CD8-positive, alpha-beta memory T cell (primary cell): ENCODE results near the gene GP5. TPM values are rescaled to one million over a fixed set of nuclear protein-coding genes. Genes with fewer than 3 reads are reported as not detected.

ENCODE experiments used
- CTCF ChIA-PET: fragments of 350-600 bp; sonication (Branson Sonifier 250); formaldehyde crosslinking; loops from one replicate; lab custom pipeline; 2021; ENCODE audit warnings: antibody characterized with exemption; lab: Charles Lee
- POLR2A ChIA-PET: fragments of 350-600 bp; sonication (Branson Sonifier 250); formaldehyde crosslinking; loops from one replicate; lab custom pipeline; 2021; ENCODE audit warnings: antibody characterized with exemption; lab: Charles Lee
- DNase-seq, 5 donors: peaks; one replicate each; pipeline versions ENCODE4 v3.0.0 to v3.0.0-alpha.2; 2020 to 2022; ENCODE audit warnings: mixed read lengths in 1 of 5
- H3K27ac ChIP-seq: one replicate; pipeline ENCODE4 v1.7.0; 2013; ENCODE audit warnings: low read depth, mild to moderate bottlenecking, low read length, moderate library complexity
- H3K27me3 ChIP-seq: 2 replicates; pipeline ENCODE4 v1.7.0; 2013; ENCODE audit warnings: low read length, mild to moderate bottlenecking; ENCODE audit not compliant: insufficient read depth, poor library complexity, severe bottlenecking
- H3K36me3 ChIP-seq: 2 replicates; pipeline ENCODE4 v1.7.0; 2013; ENCODE audit warnings: mild to moderate bottlenecking, low read length, moderate library complexity; ENCODE audit not compliant: insufficient read depth
- H3K4me1 ChIP-seq: 2 replicates; pipeline ENCODE4 v1.7.0; 2013; ENCODE audit warnings: mild to moderate bottlenecking, low read length, moderate library complexity; ENCODE audit not compliant: insufficient read depth
- H3K4me3 ChIP-seq: 2 replicates; pipeline ENCODE4 v1.7.0; 2013; ENCODE audit warnings: mild to moderate bottlenecking, low read length
- H3K9me3 ChIP-seq: 2 replicates; pipeline ENCODE4 v1.7.0; 2013; ENCODE audit warnings: mild to moderate bottlenecking, low read length
- H3K27ac Mint-ChIP-seq, 8 donors: one replicate each; pipeline ENCODE4 v1.8.0; 2020 to 2021; ENCODE audit warnings: mixed read lengths in 8 of 8, mild to moderate bottlenecking in 6 of 8, inconsistent platforms in 3 of 8, moderate library complexity in 3 of 8
- H3K27me3 Mint-ChIP-seq, 2 donors: one replicate each; pipeline ENCODE4 v1.8.0; 2020 to 2021; ENCODE audit warnings: mixed read lengths in 2 of 2, mild to moderate bottlenecking in 1 of 2, moderate library complexity in 1 of 2
- H3K36me3 Mint-ChIP-seq, 3 donors: one replicate each; pipeline ENCODE4 v1.8.0; 2020 to 2021; ENCODE audit warnings: mixed read lengths in 3 of 3, inconsistent platforms in 1 of 3, mild to moderate bottlenecking in 1 of 3
- H3K4me1 Mint-ChIP-seq, 3 donors: one replicate each; pipeline ENCODE4 v1.8.0; 2020 to 2021; ENCODE audit warnings: mixed read lengths in 3 of 3, inconsistent platforms in 1 of 3, mild to moderate bottlenecking in 1 of 3
- H3K4me3 Mint-ChIP-seq, 7 donors: one replicate each; pipeline ENCODE4 v1.8.0; 2020 to 2021; ENCODE audit warnings: mixed read lengths in 7 of 7, mild to moderate bottlenecking in 6 of 7, moderate library complexity in 4 of 7, inconsistent platforms in 2 of 7
- H3K9me3 Mint-ChIP-seq, 5 donors: one replicate each; pipeline ENCODE4 v1.8.0; 2020 to 2022; ENCODE audit warnings: mixed read lengths in 5 of 5, mild to moderate bottlenecking in 3 of 5, moderate library complexity in 2 of 5, inconsistent platforms in 1 of 5
- polyA plus RNA-seq: library from polyadenylated mRNA; unstranded; fragments of 300-500 nt; fragmentation: Illumina TruSeq; gene quantifications from one replicate; pipeline ENCODE4 v1.2.3, GENCODE V29; 2021
- total RNA-seq, 2 experiments: library from RNA; stranded (reverse); gene quantifications; one replicate each; pipeline ENCODE4 v1.2.3, GENCODE V29; 2021

GP5 gene
- total and polyA plus RNA-seq, 3 experiments from 2014 or later: 0.31 to 1.3 (median 0.42) TPM

DNA sequence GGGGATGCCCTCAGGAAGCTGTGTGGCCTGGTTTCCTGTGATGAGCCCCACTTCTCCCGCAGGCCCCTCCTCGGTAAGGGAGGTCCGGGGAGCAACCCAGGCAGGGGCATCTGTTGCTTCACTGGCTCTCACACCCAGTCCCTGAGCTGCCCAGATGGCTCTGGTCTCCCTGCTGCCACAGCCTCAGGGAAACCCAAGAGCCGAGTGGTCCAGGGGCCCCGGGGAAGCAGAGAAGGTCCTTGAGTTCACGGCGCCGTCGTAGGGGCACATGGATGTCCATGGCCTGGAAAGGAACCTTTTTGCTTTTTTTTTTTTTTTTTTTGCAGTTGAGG, 16.2 kb downstream of the GP5 start:
- Mint-ChIP-seq H3K4me1 (no peaks in the 10 kb centered on the region), H3K27ac (no peak overlapping the region), H3K4me3 (no peak overlapping the region), H3K27me3 (peaks cover 19 to 33% of the 10 kb centered on the region in 2 donors), H3K9me3 (no peaks in the 10 kb centered on the region), H3K36me3 (no peaks in the 10 kb centered on the region)
- no peak overlapping the region for H3K27ac ChIP-seq
- POLR2A ChIA-PET: no interaction called here
- no peaks in the 10 kb centered on the region for H3K36me3 ChIP-seq
- H3K4me3 ChIP-seq: no peak overlapping the region
- CTCF ChIA-PET: no interaction called here
- DNase-seq: no peak
- no peaks in the 10 kb centered on the region for H3K4me1 ChIP-seq
- no peaks in the 10 kb centered on the region for H3K9me3 ChIP-seq
- no peaks in the 10 kb centered on the region for H3K27me3 ChIP-seq

DNA sequence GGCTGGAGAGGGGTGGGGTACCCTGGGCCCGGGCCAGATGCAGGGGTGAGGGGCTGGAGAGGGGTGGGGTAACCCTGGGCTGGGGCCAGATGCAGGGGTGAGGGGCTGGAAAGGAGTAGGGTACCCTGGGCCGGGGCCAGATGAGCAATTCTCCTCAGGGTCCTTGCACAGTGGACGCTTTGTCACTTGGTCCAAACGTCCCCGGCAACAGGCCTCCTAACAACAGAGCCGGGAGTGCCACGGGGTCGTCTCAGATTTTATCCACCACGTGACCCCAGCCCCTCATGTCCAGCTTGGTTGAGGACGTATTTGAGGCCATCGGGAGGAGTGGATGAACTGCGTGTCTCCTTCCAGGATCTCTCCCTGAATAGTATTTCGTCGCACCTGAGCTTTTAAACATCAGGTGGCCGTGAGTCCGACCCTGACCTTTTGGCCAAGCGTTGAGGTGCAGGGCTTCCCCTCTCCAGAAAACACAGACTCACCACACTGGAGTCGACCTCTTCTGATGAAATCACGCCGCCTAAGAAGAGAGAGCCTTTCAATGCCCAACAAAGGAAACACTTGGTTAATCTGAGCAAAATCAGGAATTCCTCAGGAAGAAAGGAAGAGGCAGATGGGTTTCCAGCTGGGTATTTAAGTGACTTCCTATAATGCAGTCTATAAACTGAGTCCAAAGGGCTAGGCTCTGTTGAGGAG, 16.7 kb downstream of the GP5 start:
- no peaks in the 10 kb centered on the region for H3K27me3 ChIP-seq
- Mint-ChIP-seq H3K4me3 (no peak overlapping the region), H3K36me3 (no peaks in the 10 kb centered on the region), H3K27me3 (peaks cover 18 to 33% of the 10 kb centered on the region in 2 donors), H3K4me1 (no peaks in the 10 kb centered on the region), H3K9me3 (no peaks in the 10 kb centered on the region), H3K27ac (no peak overlapping the region)
- ChIA-PET POLR2A (no interaction called here), CTCF (no interaction called here)
- no peak overlapping the region for H3K27ac ChIP-seq
- no peaks in the 10 kb centered on the region for H3K9me3 ChIP-seq
- no peak overlapping the region for H3K4me3 ChIP-seq
- H3K36me3 ChIP-seq: no peaks in the 10 kb centered on the region
- H3K4me1 ChIP-seq: no peaks in the 10 kb centered on the region
- DNase-seq: no peak

GRCh38 chr3:194381460-194381875, 17.6 kb downstream of the GP5 start:
- no peak overlapping the region for H3K4me3 ChIP-seq
- no peak overlapping the region for H3K4me3 Mint-ChIP-seq
- H3K4me1 ChIP-seq: no peaks in the 10 kb centered on the region
- DNase-seq: no peak
- H3K9me3 ChIP-seq: no peaks in the 10 kb centered on the region
- no peak overlapping the region for H3K27ac Mint-ChIP-seq
- no peaks in the 10 kb centered on the region for H3K4me1 Mint-ChIP-seq
- H3K27me3 ChIP-seq: no peaks in the 10 kb centered on the region
- no peak overlapping the region for H3K27ac ChIP-seq
- POLR2A ChIA-PET: no interaction called here
- peaks cover 18 to 31% of the 10 kb centered on the region in 2 donors for H3K27me3 Mint-ChIP-seq
- no peaks in the 10 kb centered on the region for H3K9me3 Mint-ChIP-seq
- no peaks in the 10 kb centered on the region for H3K36me3 ChIP-seq
- CTCF ChIA-PET: interaction anchor here (0.6 kb wide), 1 partner anchor 15 kb away, joined by 3 read pairs; no protein-coding TSS in a partner anchor
- no peaks in the 10 kb centered on the region for H3K36me3 Mint-ChIP-seq

DNA sequence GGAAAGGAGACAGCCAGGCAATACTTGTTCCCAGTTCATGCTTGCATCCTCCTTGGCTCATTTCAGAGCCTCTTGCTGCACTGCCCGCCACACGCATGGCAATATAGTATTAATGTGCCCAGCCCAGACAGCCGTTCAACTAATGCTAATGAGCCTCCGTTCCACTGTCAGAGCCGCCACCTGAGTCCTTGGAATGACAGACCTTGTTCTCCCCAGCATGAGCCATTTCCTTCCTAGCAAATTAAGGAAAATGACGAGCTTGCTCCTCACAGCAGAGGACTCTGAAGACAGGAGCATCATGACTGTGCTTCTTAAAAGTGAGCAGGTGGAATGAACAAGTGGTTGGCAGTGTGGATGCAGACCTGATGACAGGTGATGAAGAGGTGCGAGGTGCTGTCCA, 18.7 kb downstream of the GP5 start:
- ChIA-PET POLR2A (no interaction called here), CTCF (no interaction called here)
- no peak overlapping the region for H3K4me3 ChIP-seq
- DNase-seq: no peak
- no peaks in the 10 kb centered on the region for H3K4me1 Mint-ChIP-seq
- H3K27ac Mint-ChIP-seq: no peak overlapping the region
- H3K27me3 Mint-ChIP-seq: peaks cover 18 to 42% of the 10 kb centered on the region in 2 donors
- no peak overlapping the region for H3K4me3 Mint-ChIP-seq
- no peaks in the 10 kb centered on the region for H3K9me3 ChIP-seq
- no peaks in the 10 kb centered on the region for H3K36me3 ChIP-seq
- H3K27me3 ChIP-seq: no peaks in the 10 kb centered on the region
- no peaks in the 10 kb centered on the region for H3K4me1 ChIP-seq
- no peaks in the 10 kb centered on the region for H3K9me3 Mint-ChIP-seq
- no peak overlapping the region for H3K27ac ChIP-seq
- H3K36me3 Mint-ChIP-seq: no peaks in the 10 kb centered on the region

GRCh38 chr3:194379651-194380050, 19.4 kb downstream of the GP5 start:
- Histone ChIP-seq H3K4me1 (no peaks in the 10 kb centered on the region), H3K27ac (no peak overlapping the region), H3K36me3 (no peaks in the 10 kb centered on the region), H3K4me3 (no peak overlapping the region), H3K9me3 (no peaks in the 10 kb centered on the region), H3K27me3 (no peaks in the 10 kb centered on the region)
- ChIA-PET POLR2A (no interaction called here), CTCF (no interaction called here)
- Mint-ChIP-seq H3K9me3 (no peaks in the 10 kb centered on the region), H3K4me3 (no peak overlapping the region), H3K27me3 (peaks cover 18 to 48% of the 10 kb centered on the region in 2 donors), H3K27ac (no peak overlapping the region), H3K4me1 (no peaks in the 10 kb centered on the region), H3K36me3 (no peaks in the 10 kb centered on the region)
- DNase-seq: no peak

- Histone ChIP-seq H3K4me3 (no peak overlapping the region), H3K36me3 (no peaks in the 10 kb centered on the region), H3K27me3 (no peaks in the 10 kb centered on the region), H3K4me1 (no peaks in the 10 kb centered on the region), H3K27ac (no peak overlapping the region), H3K9me3 (no peaks in the 10 kb centered on the region)
- Mint-ChIP-seq H3K27me3 (peaks cover 17 to 51% of the 10 kb centered on the region in 2 donors), H3K27ac (no peak overlapping the region), H3K9me3 (no peaks in the 10 kb centered on the region), H3K36me3 (no peaks in the 10 kb centered on the region), H3K4me3 (no peak overlapping the region), H3K4me1 (no peaks in the 10 kb centered on the region)
- CTCF ChIA-PET: no interaction called here
- POLR2A ChIA-PET: no interaction called here
- DNase-seq: no peak
Measured at GRCh38 chr3:194379231-194379630, 19.8 kb downstream of the GP5 start.

- Histone ChIP-seq H3K27ac (no peak overlapping the region), H3K4me1 (no peaks in the 10 kb centered on the region), H3K4me3 (no peak overlapping the region), H3K36me3 (no peaks in the 10 kb centered on the region), H3K27me3 (no peaks in the 10 kb centered on the region), H3K9me3 (no peaks in the 10 kb centered on the region)
- Mint-ChIP-seq H3K4me3 (no peak overlapping the region), H3K36me3 (no peaks in the 10 kb centered on the region), H3K9me3 (no peaks in the 10 kb centered on the region), H3K27ac (no peak overlapping the region), H3K27me3 (peaks cover 14 to 47% of the 10 kb centered on the region in 2 donors), H3K4me1 (no peaks in the 10 kb centered on the region)
- ChIA-PET CTCF (interaction anchor here (0.9 kb wide), 2 partner anchors 20 to 62 kb away, joined by 3 read pairs; no protein-coding TSS in a partner anchor), POLR2A (no interaction called here)
- no peak for DNase-seq
Measured at GRCh38 chr3:194377708-194378107, 21.4 kb downstream of the GP5 start.

- Mint-ChIP-seq H3K4me3 (no peak overlapping the region), H3K27me3 (peaks cover 16 to 52% of the 10 kb centered on the region in 2 donors), H3K36me3 (no peaks in the 10 kb centered on the region), H3K27ac (no peak overlapping the region), H3K4me1 (no peaks in the 10 kb centered on the region), H3K9me3 (no peaks in the 10 kb centered on the region)
- POLR2A ChIA-PET: no interaction called here
- H3K27me3 ChIP-seq: no peaks in the 10 kb centered on the region
- no peaks in the 10 kb centered on the region for H3K4me1 ChIP-seq
- no peaks in the 10 kb centered on the region for H3K36me3 ChIP-seq
- H3K4me3 ChIP-seq: no peak overlapping the region
- no peak for DNase-seq
- CTCF ChIA-PET: no interaction called here
- no peak overlapping the region for H3K27ac ChIP-seq
- H3K9me3 ChIP-seq: no peaks in the 10 kb centered on the region
Measured at GRCh38 chr3:194376241-194376560, 22.9 kb downstream of the GP5 start.
